Glomerular visceral epithelial cell (primary cell): ENCODE measurements around the gene DHFR.

Experiments used
- DNase-seq: peaks from one replicate; pipeline ENCODE4 v3.0.0-alpha.2; 2016; ENCODE audit errors: extremely low spot score

DHFR gene

GRCh38 chr5:80655231-80655774, 520 bp upstream of the DHFR start:
- DNase-seq, result no peak

DNA sequence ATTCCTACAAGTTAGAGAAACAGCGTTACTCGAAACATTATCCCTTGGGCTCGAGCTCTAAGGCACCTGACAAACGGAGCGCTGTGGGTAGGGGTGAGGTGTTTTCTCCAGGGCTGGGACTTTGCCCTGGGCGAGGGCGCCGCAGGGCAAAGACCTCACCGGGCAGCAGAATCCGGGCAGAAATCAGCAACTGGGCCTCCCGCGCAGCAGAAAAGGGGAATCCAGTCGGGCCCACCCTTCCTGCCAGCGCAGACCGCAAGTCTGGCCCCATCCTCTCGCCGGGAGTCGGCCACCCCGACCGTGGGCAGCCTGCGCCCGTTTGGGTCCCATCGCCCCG, 761 bp downstream of the DHFR start:
- DNase-seq, result peak; percentile 47

DNA sequence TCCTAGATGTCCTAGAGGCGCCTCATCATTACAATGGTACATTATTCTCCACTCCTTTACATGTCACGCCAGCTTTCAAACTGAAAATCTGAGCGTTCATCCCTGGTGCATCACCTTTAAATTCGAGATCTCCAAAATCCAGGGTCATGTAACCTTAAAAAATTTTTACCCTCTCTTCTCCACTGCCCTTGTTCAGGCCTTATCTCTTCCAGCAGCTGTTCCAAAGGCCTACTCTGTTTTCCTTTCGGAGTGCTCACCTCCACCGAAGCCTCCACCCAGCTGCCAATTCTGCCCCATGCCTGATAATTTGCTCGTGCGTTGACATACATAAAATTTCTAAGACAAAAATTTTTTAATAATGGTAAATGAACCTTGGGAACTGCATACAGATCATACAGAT, 1.3 kb downstream of the DHFR start:
- no peak for DNase-seq

DNA sequence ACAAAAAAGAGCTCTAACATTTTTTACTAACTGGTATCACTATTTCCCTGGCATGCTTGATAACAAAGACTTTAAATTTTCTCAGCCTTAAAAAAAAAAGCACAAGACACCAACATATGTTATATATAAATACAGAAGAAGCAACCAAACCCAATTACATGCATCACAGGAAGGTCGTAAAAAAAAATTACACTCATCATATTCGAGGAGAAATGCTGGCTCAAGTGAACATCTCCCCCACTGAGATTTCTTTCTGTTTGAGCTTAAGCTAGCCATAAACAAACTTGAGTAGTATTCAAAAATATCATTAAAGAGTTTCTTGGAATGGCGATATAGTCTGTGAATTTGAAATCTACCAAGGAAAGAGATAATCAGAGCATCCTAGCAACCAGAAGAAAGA, 7.9 kb downstream of the DHFR start:
- no peak for DNase-seq

- no peak for DNase-seq
These were observed 9.9 kb downstream of the DHFR start for GRCh38 chr5:80644900-80645299.

DNA sequence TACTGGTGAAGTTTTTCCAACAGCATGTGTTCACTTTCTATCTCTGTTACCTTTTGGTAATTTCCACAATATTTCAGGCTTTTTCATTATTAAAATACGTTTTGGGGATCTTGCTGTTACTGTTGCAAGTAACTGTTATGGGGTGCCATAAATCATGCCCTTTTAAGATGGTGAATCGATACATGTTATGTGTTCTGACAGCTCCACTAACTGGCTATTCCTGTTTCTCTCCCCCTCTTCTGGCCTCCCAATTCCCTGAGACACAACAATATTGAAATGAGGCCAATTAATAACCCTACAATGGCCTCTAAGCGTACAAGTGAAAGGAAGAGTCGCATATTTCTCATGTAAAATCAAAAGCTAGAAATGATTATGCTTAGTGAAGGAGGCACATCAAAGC, 13.4 kb downstream of the DHFR start:
- DNase-seq, result no peak

- no peak for DNase-seq
These were observed 20.6 kb downstream of the DHFR start for GRCh38 chr5:80634193-80634592.

DNA sequence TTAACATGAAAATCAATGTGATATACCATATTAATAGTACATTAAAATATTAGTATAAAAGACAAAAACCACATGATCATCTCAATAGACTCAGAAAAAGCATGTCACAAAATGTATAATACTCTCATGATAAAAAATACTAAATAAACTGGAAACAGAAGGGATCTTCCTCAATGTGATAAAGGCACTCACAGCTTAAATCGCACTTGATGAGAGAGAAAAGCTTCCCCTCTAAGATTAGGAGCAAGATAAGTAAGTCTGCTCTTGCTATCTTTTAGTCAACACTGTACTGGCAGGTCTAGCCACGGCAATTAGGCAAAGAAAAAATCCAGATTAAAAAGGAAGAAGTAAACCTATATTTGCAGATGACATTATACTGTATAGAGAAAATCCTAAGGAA, 22.1 kb downstream of the DHFR start:
- no peak for DNase-seq

DNA sequence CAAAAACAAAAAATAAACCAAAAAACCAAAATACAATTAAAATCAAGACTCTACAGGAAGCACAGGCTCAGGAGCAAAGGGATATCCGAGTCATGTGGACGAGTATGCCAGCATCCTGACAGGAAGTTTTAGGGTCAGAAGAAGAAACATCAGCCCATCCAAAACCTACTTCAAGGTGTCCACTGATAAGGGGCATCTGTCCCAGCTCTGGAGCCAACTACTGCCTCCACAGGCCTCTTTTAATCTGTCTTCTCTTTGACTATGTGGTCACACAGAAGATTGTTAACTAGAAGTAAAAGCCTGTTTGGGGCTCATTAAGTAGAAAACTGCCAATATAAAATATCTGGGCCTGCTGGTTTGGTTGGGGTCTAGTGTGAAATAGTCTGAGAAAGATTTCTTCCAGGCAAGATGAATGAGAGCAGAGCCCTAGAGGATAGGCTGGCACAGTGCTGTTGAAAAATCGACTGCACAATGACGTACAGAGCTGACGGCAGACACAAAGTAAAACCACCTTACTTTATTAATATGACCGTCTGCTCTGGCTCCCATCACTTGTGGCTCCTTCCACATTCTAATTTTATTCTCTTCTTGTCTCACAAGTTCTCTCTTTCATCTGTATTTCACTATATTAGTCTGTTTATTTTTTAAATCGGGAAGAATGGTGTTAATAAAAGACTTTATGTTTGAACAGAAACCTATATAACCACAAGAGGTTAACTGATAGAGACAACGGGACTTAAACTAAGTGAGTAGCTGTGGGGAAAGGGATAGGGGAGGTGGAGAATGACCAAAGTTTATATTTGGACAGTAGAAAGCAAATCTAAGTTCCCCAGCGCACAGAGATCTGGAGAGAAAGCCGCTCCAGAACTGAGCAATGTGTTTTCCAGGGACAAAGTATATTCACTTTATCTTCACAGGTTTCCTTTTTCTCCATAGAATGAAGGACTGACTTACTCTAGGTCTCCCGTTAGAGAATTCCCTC, 23.2 kb downstream of the DHFR start:
- no peak for DNase-seq

- DNase-seq, result no peak
These were observed 25.5 kb downstream of the DHFR start for GRCh38 chr5:80629281-80629680.

DNA sequence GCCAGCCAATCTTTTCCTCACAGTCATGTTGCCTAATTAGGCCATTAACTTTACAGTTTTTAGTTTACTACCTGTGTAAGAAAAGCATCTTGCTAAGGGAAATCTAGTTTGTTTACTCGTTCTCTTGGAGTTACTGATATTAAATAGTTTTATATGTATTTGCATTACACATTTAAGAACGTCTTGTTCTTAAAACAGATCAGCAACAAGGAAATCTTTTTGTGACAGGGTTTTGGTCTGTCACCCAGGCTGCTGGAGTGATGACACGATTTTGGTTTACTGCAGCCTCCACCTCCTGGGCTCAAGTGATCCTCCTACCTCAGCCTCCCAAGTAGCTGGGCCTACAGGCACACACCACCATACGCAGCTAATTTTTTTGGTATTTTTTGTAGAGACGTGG, 29.6 kb downstream of the DHFR start:
- DNase-seq, result no peak

DNA sequence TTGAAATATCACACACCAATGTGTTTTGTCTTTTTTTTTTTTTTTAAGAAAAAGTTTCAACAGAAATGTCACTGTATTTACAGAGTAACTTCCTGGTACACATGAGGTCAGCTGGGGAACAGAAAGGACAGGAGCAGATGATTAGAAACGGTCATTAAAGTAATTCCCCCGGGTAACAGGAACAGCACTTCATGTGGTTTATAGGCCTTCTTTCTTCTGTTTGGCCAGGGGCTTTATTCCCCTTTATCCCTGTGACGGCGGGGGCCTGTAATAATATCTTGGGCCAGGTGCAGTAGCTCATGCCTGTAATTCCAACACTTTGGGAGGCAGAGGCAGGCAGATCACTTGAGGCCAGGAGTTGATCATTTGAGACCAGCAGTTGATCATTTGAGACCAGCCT, 30.8 kb downstream of the DHFR start:
- no peak for DNase-seq

DNA sequence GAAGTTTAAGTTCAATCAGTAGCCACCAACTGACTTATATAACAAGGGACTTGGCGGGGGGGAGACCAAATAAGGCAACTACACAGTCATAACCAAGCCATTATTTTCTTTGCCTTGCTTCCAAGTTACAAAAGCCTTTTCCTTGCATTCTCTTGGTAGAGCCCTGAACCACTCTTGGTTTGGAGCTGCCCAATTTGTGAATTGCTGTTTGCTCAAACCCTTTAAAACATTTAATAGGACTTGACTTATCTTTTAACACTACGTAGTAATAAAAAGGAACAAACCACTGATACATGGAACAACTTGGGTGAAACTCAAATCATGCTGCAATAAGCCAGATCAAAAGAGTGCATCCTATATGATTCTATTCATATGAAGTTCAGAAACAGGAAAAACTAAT, 32.0 kb downstream of the DHFR start:
- no peak for DNase-seq

DNA sequence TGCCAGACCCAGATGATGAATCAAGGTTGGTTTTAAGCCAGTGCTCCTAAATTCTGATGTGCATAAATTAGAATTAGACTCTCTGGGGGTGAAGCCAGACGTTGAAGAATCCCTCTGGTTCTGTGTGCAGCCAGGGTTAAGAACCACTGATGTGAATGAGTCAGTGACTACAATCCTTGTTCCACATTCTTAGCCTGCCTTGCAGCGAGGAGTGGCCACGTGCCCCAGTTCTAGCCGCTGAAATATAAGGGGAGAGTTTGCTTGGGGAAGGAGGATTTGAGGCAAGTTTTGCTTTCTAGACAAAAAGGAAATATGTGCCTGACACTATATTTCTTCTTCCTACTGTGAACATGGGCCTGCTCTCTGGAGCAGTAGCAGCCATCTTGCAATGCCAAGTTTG, 34.6 kb downstream of the DHFR start:
- DNase-seq, result peak; percentile 60

DNA sequence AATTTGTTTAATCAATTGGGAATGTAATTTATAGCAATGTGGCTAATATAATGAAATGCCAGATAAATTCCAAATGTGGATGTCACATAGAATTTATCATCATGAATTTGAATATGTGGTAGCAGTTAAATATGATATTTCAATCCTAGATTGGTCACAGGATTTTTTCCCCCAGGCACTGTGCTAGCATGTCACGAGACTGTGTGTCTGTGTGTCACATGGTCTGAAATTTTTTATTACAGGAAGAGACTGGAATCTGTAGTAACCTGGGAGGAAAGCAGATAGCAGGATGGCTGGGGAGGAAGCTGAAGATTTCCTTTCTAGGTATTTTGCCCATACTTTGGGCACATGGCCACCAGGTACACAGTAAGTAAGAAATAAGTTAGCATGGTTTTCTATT, 35.7 kb downstream of the DHFR start:
- DNase-seq, result no peak

DNA sequence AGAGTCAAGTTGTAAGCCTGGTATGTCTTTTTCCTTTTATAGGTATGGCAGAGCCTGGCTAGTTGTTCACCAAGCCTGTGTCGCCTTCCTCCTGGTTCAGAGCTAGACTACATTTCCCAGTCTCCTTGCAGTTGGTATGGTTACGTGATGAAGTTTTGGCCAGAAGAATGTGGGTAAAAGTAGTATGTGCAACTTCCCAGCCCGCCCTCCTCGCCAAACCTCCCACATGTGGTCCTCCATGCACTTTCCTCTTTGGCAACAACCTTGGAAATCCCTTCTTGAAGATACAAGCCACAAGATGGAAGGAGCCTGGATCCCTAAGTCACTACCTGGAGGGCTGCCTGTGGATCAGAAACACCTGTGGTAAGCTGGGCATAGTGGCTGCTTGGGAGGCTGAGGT, 36.3 kb downstream of the DHFR start:
- DNase-seq, result no peak

DNA sequence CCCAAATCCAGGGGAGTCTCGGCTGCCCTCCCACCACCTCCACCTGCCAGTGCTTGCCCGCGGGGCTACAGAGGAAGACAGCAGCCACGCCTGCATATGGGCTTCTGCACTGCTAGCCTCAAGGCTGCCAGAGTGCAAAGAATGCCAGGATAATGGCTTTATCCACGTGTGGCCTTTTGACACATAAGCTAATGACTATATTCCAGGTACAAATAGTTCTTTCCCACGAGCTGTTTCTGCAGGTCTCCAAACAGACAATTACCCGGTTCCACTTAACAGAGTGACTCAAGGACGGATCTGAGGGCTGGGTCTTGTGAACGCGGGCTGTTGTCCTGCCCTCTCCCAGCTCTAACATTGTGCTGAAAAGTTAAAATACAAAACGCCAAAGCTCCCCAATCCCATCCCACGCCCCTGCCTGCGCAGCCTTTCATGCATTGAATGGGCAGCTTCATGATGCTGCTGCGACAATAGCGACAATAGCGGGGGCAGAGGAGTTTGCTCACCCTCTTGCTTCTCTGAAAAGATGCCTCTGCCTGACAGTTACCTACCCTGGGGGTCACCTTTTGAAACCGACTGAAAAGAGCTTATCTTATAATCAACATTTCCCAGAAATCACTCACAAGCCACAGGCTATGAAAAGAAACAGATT, 39.4 kb downstream of the DHFR start:
- no peak for DNase-seq

DNA sequence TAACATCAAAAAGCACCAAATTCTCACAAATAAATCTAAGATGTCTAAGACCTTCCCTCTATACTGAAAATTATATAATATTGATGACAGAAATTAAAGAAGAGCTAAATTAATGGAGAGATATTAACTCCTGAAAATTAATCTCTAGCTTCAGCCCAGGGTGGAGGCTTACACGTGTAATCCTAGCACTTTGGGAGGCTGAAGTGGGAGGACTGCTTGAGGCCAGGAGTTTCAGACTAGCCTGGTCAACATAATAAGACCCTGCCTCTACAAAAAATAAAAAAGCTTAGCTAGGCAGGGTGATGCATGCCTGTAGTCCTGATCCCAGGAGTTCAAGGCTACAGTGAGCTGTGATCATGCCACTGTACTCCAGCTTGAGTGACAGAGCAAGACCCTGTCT, 45.1 kb downstream of the DHFR start:
- DNase-seq, result no peak

DNA sequence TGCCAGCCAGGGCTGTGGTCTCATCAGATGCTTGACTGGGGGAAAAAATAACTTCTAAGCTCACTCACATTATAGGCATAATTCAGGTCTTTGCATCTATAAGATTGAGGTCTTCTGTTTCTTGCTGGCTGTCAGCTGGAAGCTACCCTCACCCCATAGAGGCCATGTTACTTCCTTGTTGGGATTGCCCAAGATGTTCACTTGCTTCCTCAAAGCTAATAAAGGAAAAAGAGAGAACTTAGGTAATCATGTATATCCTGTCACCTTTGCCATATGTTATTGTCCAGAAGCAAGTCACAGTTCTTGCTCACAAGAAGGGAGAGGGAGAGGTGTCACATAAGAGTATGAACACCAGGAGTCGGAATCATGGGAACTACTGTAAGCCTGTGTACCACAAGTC, 46.1 kb downstream of the DHFR start:
- DNase-seq, result no peak

- DNase-seq, result no peak
These were observed 47.0 kb downstream of the DHFR start for GRCh38 chr5:80607832-80608231.

DNA sequence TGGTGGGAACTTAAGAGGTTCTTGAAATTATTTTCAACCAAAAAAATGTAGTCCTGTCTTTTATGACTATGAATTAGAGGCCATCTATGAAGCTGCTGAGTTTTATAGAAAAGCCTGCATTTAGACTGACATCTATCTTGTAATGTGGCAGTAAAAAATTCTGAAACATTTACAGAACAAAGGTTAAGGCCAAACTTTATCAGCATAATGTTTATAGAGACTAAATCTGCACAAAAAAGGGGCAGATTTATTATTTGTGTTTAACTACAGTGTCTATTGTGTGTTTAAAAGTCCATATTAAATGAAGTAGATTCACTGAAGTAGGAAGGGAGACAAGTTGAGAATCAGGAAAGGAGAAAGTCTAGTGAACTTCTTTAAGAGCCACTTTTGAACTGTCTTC, 47.4 kb downstream of the DHFR start:
- no peak for DNase-seq

DNA sequence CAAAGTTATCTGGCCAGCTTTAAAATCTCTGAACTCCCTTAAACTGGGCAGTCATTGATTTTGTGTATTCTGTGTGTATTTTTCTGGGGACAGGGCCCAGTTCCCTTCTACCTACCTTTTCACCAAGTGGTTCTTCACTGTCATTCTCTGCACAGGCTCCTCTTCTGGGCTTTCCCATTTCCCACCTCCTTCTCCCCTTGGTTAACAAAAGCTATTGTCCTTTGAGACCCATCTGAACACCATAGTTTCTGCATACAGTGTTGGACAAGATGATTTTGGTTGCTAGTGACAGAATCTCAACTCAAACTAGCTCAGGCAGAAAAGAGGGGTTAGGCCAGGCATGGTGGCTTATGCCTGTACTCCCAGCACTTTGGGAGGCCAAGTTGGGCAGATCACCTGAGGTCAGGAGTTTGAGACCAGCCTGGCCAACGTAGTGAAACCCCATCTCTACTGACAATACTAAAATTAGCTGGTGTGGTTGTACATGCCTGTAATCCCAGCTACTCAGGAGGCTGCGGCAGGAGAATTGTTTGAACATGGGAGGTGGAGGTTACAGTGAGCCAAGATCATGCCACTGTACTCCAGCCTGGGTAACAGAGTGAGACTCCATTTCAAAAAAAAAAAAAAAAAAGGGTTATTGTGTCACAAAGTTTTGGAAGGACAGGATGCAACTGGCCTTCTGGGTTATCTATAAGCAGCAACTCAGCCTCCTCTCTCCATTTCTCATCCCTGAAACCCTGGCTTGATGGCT, 53.7 kb downstream of the DHFR start:
- no peak for DNase-seq
